AG04450 (cell line): ENCODE data around the gene TMEM161A. TPM values are rescaled to one million over a fixed set of nuclear protein-coding genes. Genes with fewer than 3 reads are reported as not detected.

Source experiments
- CTCF ChIA-PET: fragments of 300-600, 350-600 bp; formaldehyde crosslinking; extraction: SDS; loops from one replicate; lab custom pipeline; 2022; ENCODE audit warnings: antibody characterized with exemption, inconsistent platforms; lab: Charles Lee
- POLR2A ChIA-PET: fragments of 350-600 bp; formaldehyde crosslinking; extraction: SDS; loops from one replicate; lab custom pipeline; 2021; ENCODE audit warnings: antibody characterized with exemption, inconsistent platforms; lab: Yijun Ruan, JAX
- DNase-seq: peaks from one replicate; pipeline ENCODE4 v3.0.0-alpha.2; 2011; ENCODE audit warnings: low read depth, low spot score
- H3K27ac ChIP-seq: one replicate; pipeline ENCODE4 v1.5.1; 2012; ENCODE audit warnings: low read depth, low read length, control low read depth
- H3K27me3 ChIP-seq: one replicate; pipeline ENCODE4 v1.6.0; 2012; ENCODE audit warnings: low read length; ENCODE audit not compliant: control insufficient read depth, insufficient read depth
- H3K4me3 ChIP-seq: 2 replicates; pipeline ENCODE4 v1.5.1; 2011; ENCODE audit warnings: mild to moderate bottlenecking, low read depth, low read length, control low read depth
- H3K9me3 ChIP-seq: 2 replicates; pipeline ENCODE4 v1.5.1; 2012; ENCODE audit warnings: low read length; ENCODE audit not compliant: control insufficient read depth, insufficient read depth
- polyA plus RNA-seq: library from polyadenylated mRNA; depleted of rRNA; stranded (reverse); fragments of >200 nt; gene quantifications from 2 replicates; pipeline ENCODE4 v1.2.3, GENCODE V29; 2011
- TF ChIP-seq, protein P1 (sequence below): IDR thresholded peaks from 2 replicates; pipeline ENCODE4 v1.5.1; 2011; ENCODE audit warnings: low read depth, low read length, control low read depth, inconsistent platforms

TMEM161A gene
- polyA plus RNA-seq, 1 experiment: 16.0 TPM

DNA sequence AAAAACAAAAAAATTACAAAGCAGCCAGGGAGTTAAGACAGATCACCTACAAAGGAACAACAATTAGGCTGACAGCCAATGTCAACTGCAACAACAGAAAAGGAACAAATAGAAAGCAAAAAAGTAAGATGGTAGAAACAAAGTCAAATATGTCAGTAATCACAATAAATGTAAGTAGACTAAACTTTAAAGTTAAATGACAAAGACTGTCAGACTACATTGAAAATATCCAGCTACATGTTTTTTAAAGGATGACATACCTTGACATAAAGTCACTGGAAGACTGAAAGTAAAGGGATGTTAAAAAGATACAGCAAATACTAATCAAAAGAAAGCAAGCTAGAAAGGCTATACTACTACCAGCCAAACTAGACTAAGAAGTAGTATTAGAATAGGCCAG lies 14.9 kb downstream of the TMEM161A start:
- CTCF ChIA-PET: interaction anchor here (1.0 to 1.2 kb wide), 2 partner anchors 7 to 51 kb away, joined by 4 to 5 read pairs; no protein-coding TSS in a partner anchor
- Histone ChIP-seq H3K27me3 (no peaks in the 10 kb centered on the region), H3K9me3 (no peaks in the 10 kb centered on the region; the same call in 1 of the 2 replicates), H3K4me3 (no peak overlapping the region), H3K27ac (no peak overlapping the region)
- TF ChIP-seq, protein P1, sequence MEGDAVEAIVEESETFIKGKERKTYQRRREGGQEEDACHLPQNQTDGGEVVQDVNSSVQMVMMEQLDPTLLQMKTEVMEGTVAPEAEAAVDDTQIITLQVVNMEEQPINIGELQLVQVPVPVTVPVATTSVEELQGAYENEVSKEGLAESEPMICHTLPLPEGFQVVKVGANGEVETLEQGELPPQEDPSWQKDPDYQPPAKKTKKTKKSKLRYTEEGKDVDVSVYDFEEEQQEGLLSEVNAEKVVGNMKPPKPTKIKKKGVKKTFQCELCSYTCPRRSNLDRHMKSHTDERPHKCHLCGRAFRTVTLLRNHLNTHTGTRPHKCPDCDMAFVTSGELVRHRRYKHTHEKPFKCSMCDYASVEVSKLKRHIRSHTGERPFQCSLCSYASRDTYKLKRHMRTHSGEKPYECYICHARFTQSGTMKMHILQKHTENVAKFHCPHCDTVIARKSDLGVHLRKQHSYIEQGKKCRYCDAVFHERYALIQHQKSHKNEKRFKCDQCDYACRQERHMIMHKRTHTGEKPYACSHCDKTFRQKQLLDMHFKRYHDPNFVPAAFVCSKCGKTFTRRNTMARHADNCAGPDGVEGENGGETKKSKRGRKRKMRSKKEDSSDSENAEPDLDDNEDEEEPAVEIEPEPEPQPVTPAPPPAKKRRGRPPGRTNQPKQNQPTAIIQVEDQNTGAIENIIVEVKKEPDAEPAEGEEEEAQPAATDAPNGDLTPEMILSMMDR: no peak
- POLR2A ChIA-PET: interaction anchor here (0.7 kb wide), 1 partner anchor 14 kb away, joined by 5 read pairs; no protein-coding TSS in a partner anchor
- no peak for DNase-seq

DNA sequence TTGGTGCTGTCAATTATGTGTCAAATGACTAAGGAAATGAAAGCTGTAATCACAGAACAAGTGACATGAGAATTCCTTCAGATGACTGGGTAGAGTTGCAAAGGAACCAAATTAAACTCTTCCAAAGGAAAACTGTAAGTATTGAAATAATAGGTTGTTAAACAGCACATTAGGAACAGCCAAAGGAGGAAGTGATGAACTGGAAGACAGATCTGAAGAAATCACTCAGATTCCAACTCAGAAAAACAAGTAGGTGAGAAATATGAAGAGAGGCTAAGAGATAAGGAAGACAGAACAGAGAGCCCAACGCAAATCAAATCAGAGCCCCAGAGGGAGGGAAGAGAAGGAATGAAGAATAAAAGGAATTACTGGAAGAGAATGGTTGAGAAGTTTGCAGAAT lies 15.4 kb downstream of the TMEM161A start:
- Histone ChIP-seq H3K27ac (no peak overlapping the region), H3K27me3 (no peaks in the 10 kb centered on the region), H3K4me3 (no peak overlapping the region), H3K9me3 (no peaks in the 10 kb centered on the region; the same call in 1 of the 2 replicates)
- CTCF ChIA-PET: no interaction called here
- DNase-seq: no peak
- POLR2A ChIA-PET: interaction anchor here (0.7 kb wide), 1 partner anchor 13 kb away, joined by 5 read pairs; no protein-coding TSS in a partner anchor
- TF ChIP-seq, protein P1: no peak

DNA sequence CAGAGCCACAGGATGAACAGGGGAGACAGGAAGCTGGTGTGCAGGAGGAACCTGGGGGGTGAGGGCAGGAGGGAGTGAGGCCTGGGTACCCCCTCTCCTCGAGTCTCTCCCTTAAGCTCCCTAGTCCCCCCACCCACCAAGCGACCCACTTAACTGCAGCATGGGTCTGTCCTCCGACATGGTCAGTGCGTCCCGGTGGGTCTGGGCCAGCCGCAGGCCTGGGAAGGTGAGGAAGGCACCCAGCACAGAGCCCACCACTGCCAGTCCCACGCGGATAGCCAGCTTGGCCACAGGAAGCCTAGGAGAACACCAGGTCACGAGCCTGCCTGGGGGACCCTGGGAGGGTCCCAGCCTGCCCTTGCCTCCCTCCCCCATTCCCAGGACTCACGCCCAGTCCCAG lies 16.9 kb downstream of the TMEM161A start:
- H3K9me3 ChIP-seq: no peaks in the 10 kb centered on the region; the same call in 1 of the 2 replicates
- no peaks in the 10 kb centered on the region for H3K27me3 ChIP-seq
- H3K27ac ChIP-seq: no peak overlapping the region
- ChIA-PET POLR2A (no interaction called here), CTCF (no interaction called here)
- TF ChIP-seq, protein P1: no peak
- H3K4me3 ChIP-seq: no peak overlapping the region
- no peak for DNase-seq

DNA sequence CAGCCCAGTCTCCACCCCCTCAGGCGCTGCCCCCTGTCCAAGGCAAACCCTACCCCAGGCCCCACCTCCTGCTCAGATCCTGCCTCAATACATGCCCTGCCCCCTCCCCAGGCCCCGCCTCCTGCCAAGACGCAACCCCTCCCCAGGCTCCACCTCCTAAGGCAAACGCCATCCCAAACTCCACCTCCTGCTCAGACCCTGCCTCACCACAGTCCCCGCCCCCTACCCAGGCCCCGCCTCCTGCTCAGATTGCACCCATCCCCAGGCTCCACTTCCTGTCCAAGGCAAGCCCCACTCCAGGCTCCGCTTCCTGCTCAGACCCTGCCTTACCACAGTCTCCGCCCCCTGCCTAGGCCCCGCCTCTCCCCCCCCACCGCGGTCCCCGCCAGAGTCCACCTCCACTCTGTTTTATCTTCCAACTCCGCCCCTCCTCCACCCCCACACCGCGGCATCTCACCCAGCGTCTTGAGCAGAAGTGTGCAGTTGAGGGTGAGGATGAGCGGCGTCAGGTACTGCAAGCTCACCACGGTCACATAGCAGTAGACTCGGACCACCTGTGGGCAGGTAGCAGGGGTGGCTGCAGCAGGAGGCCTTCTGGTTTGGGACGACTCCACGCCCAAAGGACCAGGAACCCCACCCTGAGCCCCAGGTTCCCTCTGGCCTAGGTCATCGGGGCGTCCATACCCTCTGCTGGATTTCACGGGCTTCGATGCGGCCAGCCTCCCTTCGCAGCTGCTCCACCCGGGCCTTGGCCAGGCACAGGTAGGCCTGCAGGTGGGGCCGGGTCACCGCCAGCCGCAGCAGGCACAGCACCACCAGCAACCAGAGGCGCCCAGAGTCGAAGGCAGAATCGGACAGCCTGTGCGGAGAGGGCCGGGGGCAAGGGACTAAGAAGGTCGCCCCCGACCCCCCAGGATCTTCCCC lies 17.7 kb downstream of the TMEM161A start:
- no peaks in the 10 kb centered on the region for H3K27me3 ChIP-seq
- DNase-seq: peak; percentile 59
- no peak overlapping the region for H3K27ac ChIP-seq
- TF ChIP-seq, protein P1: no peak
- CTCF ChIA-PET: no interaction called here
- H3K4me3 ChIP-seq: no peak overlapping the region
- H3K9me3 ChIP-seq: no peaks in the 10 kb centered on the region; the same call in 1 of the 2 replicates
- POLR2A ChIA-PET: no interaction called here
